EL (cell line): ENCODE measurements around the gene BRF1.

Experiments
- DNase-seq: peaks from one replicate; pipeline ENCODE4 v3.0.0-alpha.2; 2016

The BRF1 gene

DNA sequence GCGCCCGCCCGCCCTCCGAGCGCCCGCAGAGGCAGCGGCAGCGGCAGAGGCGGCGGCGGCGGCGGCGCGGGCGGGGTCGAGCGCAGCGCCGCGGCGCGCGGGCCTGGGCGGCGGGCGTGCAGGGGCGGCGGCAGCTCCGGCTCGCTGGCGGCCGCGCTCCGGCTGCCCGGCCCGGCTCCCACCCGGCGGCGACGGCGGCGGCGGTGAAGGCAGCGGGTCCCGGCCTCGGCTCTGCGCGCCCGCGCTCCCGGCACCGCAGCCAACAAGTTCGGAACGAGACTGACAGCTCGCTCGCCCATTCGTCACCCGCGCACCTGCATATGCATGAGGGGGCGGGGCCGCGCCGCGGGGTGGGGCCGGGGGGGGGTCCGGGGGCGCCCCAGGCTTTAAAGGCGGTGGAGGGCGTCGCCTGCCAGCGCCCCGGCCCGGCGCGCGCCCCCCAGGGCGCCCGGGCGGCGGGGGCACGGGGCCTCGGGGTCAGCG, 132.3 kb downstream of the BRF1 start, which contains the start of gene JAG2:
TSS of gene JAG2 (minus strand) at position 281 of the 483 bp plus-strand sequence. CDS start 356 bp downstream, outside the sequence.
- peak; percentile 22 for DNase-seq

DNA sequence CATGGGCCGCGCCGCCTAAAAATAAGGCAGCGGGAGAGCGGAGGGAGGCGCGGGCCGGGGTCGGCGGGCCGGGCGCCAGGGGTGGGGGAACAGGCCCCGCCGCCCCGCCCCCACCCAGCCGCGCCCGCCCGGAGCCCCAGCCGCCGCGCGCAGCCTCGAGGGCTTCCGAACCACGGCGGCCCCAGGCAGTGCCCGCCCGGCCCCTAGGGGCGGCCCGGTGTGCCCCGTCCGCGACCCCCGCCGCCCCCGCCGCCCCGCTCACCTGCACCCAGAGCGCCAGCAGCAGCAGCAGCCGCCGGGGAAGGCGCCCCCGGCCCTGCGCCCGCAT, 132.7 kb downstream of the BRF1 start:
- no peak for DNase-seq

DNA sequence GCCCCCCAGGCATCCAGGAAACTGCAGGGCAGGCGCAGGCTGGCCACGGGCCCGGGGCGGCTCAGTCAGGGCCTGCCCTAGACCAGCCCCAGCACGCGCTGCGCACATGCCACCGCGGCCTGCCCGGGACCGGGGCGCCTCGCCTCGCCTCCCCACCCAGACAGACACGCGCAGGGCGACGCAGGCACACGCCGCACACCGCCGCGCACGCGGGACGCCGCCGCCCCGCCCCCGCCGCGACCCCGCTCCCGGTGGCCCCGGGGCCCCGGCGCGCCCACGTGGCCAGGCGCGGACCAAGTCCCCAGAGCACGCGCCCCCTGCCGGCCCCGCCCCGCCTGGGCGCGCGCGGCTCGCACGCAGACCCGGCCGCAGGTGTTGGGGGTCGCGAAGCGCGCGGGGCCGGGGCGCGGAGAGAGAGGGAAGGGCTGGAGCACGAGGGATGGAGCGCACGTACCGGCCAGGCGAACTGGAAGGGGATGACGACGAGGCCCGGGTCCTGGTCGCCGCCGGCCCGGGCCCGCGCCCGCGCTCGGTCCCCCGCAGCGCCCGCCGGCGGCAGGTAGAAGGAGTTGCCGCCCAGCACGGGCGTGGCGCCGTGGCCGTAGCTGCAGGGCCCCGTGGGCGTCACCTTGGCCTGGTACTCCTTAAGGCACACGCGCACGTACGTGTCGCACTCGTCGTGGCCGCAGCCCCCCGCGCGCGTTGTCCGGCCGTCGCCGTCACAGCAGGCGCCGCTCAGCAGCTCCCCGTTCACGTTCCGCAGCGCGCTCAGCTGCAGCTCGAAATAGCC, 133.3 kb downstream of the BRF1 start:
- no peak for DNase-seq

DNA sequence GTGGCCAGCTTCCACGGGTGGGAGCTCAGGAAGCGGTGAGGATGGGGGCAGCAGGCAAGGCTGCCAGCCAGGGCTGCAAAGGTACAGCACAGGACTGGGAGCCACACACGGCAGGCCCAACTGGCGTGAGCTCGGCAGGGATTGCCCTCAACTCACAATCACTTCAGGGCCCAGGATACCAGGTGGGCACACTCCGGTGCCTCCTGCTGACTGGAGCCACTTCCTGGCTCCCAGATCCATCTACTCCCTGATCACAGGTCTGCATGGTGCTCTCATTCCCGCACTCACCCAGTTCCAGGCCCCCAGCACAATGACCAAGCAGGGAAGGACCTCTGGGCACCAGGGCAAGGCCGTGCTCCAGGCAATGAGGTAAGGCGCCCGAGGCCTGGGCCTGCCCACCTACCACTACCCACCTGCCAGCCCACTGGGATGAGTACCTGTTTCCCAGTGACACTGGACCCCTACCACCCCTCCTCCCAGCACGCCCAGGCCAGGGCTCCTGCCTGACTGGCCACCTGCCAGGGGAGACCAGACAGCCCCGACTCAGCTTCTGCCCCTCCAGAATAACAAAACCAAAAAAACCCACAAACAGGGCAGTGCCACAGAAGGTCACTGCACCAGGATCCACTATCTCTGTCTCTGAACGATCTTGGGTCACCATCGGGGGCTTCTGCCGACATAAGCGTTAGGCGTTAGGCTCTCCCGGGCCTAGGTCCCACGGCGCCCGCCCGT, 134.1 kb downstream of the BRF1 start:
- no peak for DNase-seq

DNA sequence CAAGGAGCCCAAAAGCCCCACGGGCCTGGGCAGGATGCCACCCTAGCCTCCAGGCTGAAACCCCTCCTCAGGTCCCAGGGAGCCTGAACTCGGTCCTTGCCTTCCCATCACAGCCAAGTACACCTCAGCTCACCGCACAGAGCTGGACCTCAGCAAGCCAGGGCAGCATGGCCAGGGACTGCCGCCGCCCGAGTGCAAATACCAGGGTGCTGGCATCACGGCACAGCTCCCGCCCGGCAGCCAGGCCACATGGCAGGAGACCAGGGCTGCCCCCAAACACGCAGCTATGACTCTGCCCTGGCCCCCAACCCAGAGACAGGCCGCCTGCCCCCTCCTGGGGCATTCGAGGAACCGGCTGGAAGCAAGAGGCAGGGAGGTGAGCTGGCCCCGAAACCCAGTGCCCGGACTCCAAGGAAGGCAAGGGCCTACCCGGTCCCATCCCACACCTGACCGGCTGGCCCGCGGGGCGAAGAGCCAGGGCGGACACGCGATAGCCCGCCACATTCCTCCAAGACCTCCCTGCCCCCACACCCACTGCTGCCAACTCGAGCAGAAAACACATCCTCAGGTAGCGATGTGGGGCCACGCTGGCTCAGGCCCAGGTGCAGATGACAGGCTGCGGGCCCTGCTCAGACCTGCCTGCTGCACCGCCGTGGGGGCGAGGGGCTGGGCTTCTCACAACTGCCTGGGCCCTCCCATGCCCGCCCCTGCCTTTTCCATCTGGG, 134.9 kb downstream of the BRF1 start:
- DNase-seq, result no peak

DNA sequence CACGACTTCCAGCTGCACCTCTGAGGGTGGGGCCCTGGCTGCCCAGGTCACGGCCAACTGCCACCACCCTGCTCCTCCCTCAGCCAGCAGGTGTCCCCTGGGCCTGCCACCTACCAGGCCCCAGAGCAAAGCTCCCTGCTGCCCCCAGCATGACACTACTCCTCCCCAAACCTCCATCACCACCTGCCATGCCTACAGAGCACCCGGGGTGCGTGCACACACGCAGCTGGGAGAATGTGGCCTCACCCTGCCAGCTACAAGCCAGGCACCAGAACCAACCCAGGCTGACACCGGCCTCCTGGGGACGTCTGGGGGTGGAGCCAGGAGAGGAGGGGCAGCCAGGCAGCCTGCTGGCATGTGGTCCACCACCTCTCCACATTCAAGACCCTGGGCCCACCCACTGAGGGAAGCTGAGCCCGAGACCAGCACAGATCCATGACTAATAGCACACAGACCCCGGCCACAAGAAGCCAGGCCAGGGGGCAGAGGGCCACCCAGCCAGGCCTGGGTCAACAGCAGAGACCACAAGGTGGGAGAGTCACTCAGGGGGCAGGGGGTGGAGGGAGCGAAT, 135.6 kb downstream of the BRF1 start:
- no peak for DNase-seq

DNA sequence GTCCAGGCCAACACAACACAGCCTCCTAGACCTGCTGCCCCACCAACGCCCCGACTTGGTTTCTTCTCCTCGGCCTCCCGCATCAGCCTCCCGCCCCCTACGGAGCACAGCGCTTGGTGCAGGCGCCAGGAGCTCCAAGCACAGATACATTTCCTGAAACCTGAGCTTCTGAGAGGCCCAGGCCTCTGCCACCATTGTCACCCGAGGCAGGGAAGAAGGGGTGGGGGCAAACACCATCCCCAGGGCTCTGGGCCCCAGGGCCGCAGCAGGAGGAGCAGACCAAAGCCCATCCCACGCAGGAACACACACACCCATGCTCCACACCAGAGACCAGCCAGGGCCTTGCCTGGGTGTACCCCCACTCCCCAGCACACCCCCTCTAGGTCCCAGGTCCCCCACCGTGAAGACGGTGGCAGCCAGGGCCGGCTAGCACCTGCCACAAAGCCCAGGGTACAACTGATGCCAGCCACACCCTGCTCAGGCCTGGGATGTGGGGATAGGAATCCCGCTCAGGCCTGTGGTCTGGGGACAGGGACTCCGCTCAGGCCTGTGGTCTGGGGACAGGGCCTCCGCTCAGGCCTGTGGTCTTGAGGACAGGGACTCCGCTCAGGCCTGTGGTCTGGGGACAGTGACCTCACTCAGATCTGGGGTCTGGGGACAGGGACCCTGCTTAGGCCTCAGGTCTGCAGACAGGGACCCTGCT, 137.6 kb downstream of the BRF1 start:
- no peak for DNase-seq

DNA sequence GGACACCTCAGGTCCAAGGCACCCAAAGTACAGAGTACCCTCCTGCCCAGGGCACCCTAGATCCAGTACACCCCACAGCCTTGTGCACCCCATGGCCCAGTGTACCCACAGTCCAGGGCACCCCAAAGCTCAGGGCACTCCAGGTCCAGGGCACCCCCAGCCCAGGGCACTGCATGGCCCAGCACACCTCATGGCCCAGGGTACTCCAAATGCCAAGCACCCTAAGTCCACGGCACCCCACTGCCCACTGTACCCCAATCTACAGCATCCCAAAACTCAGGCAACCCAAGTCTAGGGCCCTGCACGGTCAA, 138.2 kb downstream of the BRF1 start:
- DNase-seq, result no peak

DNA sequence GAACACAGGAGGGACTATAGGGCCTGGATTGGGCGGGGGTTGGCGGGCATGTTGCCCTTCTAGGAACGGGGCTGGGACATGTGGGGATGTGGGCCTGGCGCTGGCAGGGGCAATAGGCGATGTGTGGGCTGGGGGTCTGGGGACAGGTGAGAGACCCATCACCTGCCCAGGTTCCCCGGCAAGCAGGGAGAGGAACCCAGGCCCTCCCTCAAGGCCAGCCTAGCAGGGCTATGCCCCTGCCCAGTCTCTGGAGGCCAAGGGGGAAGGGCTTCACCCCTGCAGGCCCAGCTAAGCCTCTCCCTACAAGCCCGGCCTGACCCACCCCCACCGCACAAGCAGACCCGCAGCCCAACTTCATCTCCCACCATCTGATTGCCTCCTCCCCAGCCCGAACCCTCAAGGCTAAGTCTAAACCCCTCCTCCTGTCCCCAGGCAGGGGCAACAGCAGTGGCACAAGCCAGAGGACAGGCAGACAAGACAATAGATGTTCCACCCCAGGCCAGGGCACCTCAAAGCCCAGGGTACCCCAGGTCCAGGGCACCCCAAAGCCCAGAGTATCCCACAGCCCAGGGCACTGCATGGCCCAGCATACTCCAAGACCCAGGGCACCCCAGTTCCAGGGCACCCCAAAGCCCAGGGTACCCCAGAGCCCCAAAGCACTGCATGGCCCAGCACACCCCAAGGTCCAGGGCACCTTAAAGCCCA, 138.7 kb downstream of the BRF1 start:
- no peak for DNase-seq

DNA sequence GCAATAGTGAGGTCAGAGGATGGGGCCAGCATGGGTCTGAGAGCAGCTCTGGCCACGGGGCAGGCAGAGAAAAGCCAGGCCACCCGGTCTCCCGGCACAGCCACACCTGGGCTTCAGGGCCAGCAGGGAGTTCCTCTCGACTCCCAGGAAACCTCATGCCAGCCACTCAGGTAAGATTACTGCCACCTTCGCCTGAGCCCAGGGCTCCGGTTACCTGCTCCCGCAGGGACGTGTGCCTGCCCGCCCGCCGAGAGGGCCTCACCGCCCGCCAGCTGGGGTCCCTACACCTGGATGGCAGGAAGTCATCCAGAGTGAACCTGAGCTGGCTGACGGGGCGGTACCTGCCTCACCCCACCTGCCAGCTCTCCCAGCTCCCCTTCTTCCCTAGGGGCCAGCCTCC, 139.5 kb downstream of the BRF1 start:
- DNase-seq, result no peak

DNA sequence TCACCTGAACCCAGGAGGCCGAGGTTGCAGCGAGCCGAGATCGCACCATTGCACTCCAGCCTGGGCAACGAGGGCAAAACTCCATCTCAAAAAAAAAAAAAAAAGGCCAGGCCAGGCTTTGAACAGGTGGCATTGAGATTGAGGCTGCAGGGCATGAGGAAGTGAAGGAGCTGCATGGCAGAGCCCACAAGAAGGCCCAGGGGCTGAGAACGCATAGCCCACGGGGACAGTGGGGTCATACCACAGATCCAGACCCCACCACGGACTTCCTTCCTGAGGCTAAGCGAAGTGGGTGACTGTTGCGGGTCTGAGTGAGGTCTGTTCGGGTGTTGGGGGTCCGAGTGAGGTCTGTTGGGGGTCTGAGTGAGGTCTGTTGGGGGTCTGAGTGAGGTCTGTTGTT, 140.0 kb downstream of the BRF1 start:
- no peak for DNase-seq

DNA sequence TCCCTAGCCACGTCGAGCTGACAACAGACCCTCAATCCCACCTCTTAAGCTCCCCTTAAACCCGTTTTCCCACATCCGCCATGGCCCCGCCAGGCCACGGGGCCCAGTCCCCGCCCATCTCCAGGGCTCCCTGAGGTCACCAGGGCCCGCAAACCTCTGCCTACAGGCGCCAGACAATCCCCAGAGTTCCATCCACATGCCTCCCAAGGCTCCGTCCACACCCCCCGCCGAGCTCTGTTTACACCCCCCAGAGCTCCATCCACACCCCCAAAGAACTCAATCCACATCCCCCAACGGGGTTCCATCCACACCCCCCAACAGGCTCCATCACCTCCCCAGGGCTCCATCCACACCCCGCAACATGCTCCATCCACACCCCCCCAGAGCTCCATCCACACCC, 141.5 kb downstream of the BRF1 start:
- no peak for DNase-seq
